GM12801 (cell line): ENCODE results near the gene SCGN.

Experiments
- CTCF ChIP-seq: IDR thresholded peaks from one replicate; pipeline ENCODE4 v1.5.1; 2011; ENCODE audit warnings: control low read depth; ENCODE audit not compliant: insufficient read length; ENCODE audit errors: extremely low read depth

Gene SCGN

GRCh38 chr6:25655723-25656122, 3.7 kb downstream of the SCGN start:
- no peak for TF ChIP-seq CTCF

- TF ChIP-seq CTCF = no peak
Measured at GRCh38 chr6:25659633-25660368, 7.8 kb downstream of the SCGN start.

- no peak for TF ChIP-seq CTCF
Measured at GRCh38 chr6:25660512-25660911, 8.5 kb downstream of the SCGN start.

GRCh38 chr6:25661129-25661779, 9.2 kb downstream of the SCGN start:
- no peak for TF ChIP-seq CTCF

- TF ChIP-seq CTCF = no peak
Measured at GRCh38 chr6:25665455-25665854, 13.4 kb downstream of the SCGN start.

GRCh38 chr6:25669413-25669812, 17.4 kb downstream of the SCGN start:
- TF ChIP-seq CTCF = no peak

GRCh38 chr6:25670208-25670607, 18.2 kb downstream of the SCGN start:
- no peak for TF ChIP-seq CTCF
